ENCODE data around the gene CFAP20DC.
A peak's percentile ranks its signal among the peaks of the same experiment; 100 is the strongest.
"Not testable (repeated sequence)": the region's sequence is repeated elsewhere in the genome, so short reads cannot be mapped to it uniquely, and the experiment has no call there.

CFAP20DC gene

GRCh38 chr3:58696093-58696492 lies 353.7 kb downstream of the CFAP20DC start:
- DNase-seq (ENCODE audit: low spot score), result no peak

GRCh38 chr3:58695284-58695683 lies 354.5 kb downstream of the CFAP20DC start:
- DNase-seq (ENCODE audit: low spot score), result not testable (repeated sequence)

GRCh38 chr3:58693940-58694850 lies 355.6 kb downstream of the CFAP20DC start:
- DNase-seq (ENCODE audit: low spot score), result peak; percentile 51

GRCh38 chr3:58692484-58692883 lies 357.3 kb downstream of the CFAP20DC start:
- no peak for DNase-seq (ENCODE audit: low spot score)

All from activated CD4-positive, alpha-beta T cell treated with anti-CD3 and anti-CD28 coated beads, Interleukin-2, Interleukin-4, amounts not matched to agents 100 ng/mL and 50 ng/mL, durations not matched to agents 16 hours and 8 hours (primary cell).